IMR-90 (cell line): ENCODE results near the gene ZNF513. TPM values are rescaled to one million over a fixed set of nuclear protein-coding genes. Genes with fewer than 3 reads are reported as not detected.
A peak's percentile ranks its signal among the peaks of the same experiment; 100 is the strongest.

Source experiments
- ATAC-seq: fragments of 200-7000 bp; cut with Tn5 transposase; 2 replicates; pipeline ENCODE4 v1.9.1; 2020; ENCODE audit warnings: low read depth, mild to moderate bottlenecking, moderate library complexity
- BruUV-seq: library from RNA; stranded (reverse); fragments of 400-500 nt; replicated peaks from 2 replicates; lab custom pipeline; 2021; lab: Mats Ljungman, UMichigan
- CTCF ChIA-PET: fragments of 300-600 bp; formaldehyde crosslinking; extraction: SDS; loops from one replicate; lab custom pipeline; 2021; ENCODE audit warnings: antibody characterized with exemption; lab: Yijun Ruan, JAX
- POLR2A ChIA-PET: fragments of 300-600 bp; sonication (Branson Sonifier 250); formaldehyde crosslinking; loops from one replicate; lab custom pipeline; 2022; ENCODE audit warnings: antibody characterized with exemption; ENCODE audit not compliant: unreplicated experiment; lab: Charles Lee
- DNase-seq: peaks from one replicate; pipeline ENCODE4 v3.0.0; 2013
- H2AFZ ChIP-seq: replicated peaks from 2 replicates; pipeline ENCODE3; 2013; ENCODE audit warnings: low read length, mild to moderate bottlenecking; ENCODE audit not compliant: poor library complexity
- H2AK5ac ChIP-seq: 2 replicates; pipeline ENCODE4 v1.6.1; 2013; ENCODE audit warnings: low read depth, low read length, inconsistent platforms
- H2AK9ac ChIP-seq: replicated peaks from 2 replicates; pipeline ENCODE3; 2013; ENCODE audit warnings: mild to moderate bottlenecking, low read depth, low read length, moderate library complexity; ENCODE audit not compliant: poor library complexity
- H2BK120ac ChIP-seq: 2 replicates; pipeline ENCODE4 v1.6.1; 2013; ENCODE audit warnings: low read depth, low read length, inconsistent platforms
- H2BK15ac ChIP-seq: 3 replicates; pipeline ENCODE4 v1.6.1; 2013; ENCODE audit warnings: low read depth, low read length, inconsistent platforms
- H2BK20ac ChIP-seq: 2 replicates; pipeline ENCODE4 v1.6.1; 2013; ENCODE audit warnings: low read depth, mild to moderate bottlenecking, inconsistent platforms, low read length, moderate library complexity
- H2BK5ac ChIP-seq: 2 replicates; pipeline ENCODE4 v1.6.1; 2013; ENCODE audit warnings: mild to moderate bottlenecking, low read depth, low read length, inconsistent platforms; ENCODE audit not compliant: poor library complexity, severe bottlenecking
- H3K14ac ChIP-seq: replicated peaks from 2 replicates; pipeline ENCODE4 v1.6.1; 2013; ENCODE audit warnings: low read depth, low read length, inconsistent platforms
- H3K18ac ChIP-seq: 2 replicates; pipeline ENCODE4 v1.6.1; 2013; ENCODE audit warnings: low read depth, low read length, control low read depth
- H3K23ac ChIP-seq: 2 replicates; pipeline ENCODE4 v1.6.1; 2013; ENCODE audit warnings: low read depth, low read length, inconsistent platforms
- H3K27ac ChIP-seq: 2 replicates; pipeline ENCODE4 v1.5.1; 2013; ENCODE audit warnings: mild to moderate bottlenecking, control low read depth, low read length; ENCODE audit not compliant: insufficient read depth
- H3K27me3 ChIP-seq: 2 replicates; pipeline ENCODE4 v1.6.1; 2013; ENCODE audit warnings: low read length; ENCODE audit not compliant: control insufficient read depth, insufficient read depth
- H3K36me3 ChIP-seq: 2 replicates; pipeline ENCODE4 v1.6.1; 2013; ENCODE audit warnings: low read length, mixed read lengths; ENCODE audit not compliant: control insufficient read depth, insufficient read depth
- H3K4ac ChIP-seq: 2 replicates; pipeline ENCODE4 v1.6.1; 2013; ENCODE audit warnings: low read depth, low read length, inconsistent platforms
- H3K4me1 ChIP-seq: 2 replicates; pipeline ENCODE4 v1.6.1; 2013; ENCODE audit warnings: low read length, mixed read lengths; ENCODE audit not compliant: control insufficient read depth, insufficient read depth
- H3K4me2 ChIP-seq: 2 replicates; pipeline ENCODE4 v1.6.1; 2013; ENCODE audit warnings: low read depth, mild to moderate bottlenecking, control low read depth, low read length, moderate library complexity
- H3K4me3 ChIP-seq: 2 replicates; pipeline ENCODE4 v1.5.1; 2013; ENCODE audit warnings: low read depth, mild to moderate bottlenecking, control low read depth, low read length, moderate library complexity; ENCODE audit not compliant: insufficient read depth
- H3K56ac ChIP-seq: 2 replicates; pipeline ENCODE4 v1.6.1; 2013; ENCODE audit warnings: low read length, inconsistent platforms; ENCODE audit not compliant: insufficient read depth; ENCODE audit errors: extremely low read depth
- H3K79me1 ChIP-seq, 2 experiments: 2 replicates each; pipeline ENCODE4 v1.6.1; 2013; ENCODE audit warnings: low read length in 2 of 2, inconsistent platforms in 1 of 2, low read depth in 1 of 2
- H3K9ac ChIP-seq: 2 replicates; pipeline ENCODE4 v1.6.1; 2013; ENCODE audit warnings: low read depth, low read length, control low read depth
- H3K9me1 ChIP-seq: 2 replicates; pipeline ENCODE4 v1.6.1; 2013; ENCODE audit warnings: low read length, inconsistent platforms; ENCODE audit not compliant: insufficient read depth
- H3K9me3 ChIP-seq: 2 replicates; pipeline ENCODE4 v1.6.1; 2013; ENCODE audit warnings: low read length; ENCODE audit not compliant: control insufficient read depth, insufficient read depth
- H4K20me1 ChIP-seq: 2 replicates; pipeline ENCODE4 v1.6.1; 2013; ENCODE audit warnings: low read length, inconsistent platforms; ENCODE audit not compliant: insufficient read depth
- H4K5ac ChIP-seq: 2 replicates; pipeline ENCODE4 v1.6.1; 2013; ENCODE audit warnings: mild to moderate bottlenecking, low read depth, low read length, control low read depth
- H4K8ac ChIP-seq, 2 experiments: 2 replicates each; pipeline ENCODE4 v1.6.1; 2013; ENCODE audit warnings: low read depth in 2 of 2, low read length in 2 of 2, control low read depth in 1 of 2, inconsistent platforms in 1 of 2
- H4K91ac ChIP-seq: 2 replicates; pipeline ENCODE4 v1.6.1; 2013; ENCODE audit warnings: low read depth, low read length, inconsistent platforms; ENCODE audit not compliant: insufficient read depth
- BHLHE40 ChIP-seq: fragments of 150-350 bp; IDR thresholded peaks from 2 replicates; pipeline ENCODE4 v1.6.1; 2016; ENCODE audit warnings: mild to moderate bottlenecking, low read depth, low read length
- CEBPB ChIP-seq: IDR thresholded peaks from 2 replicates; pipeline ENCODE4 v1.6.1; 2012; ENCODE audit warnings: low read depth, low read length, improper control_type of control experiment
- CHD1 ChIP-seq: IDR thresholded peaks from 2 replicates; pipeline ENCODE4 v1.6.1; 2012; ENCODE audit warnings: low read depth, low read length, improper control_type of control experiment
- CTCF ChIP-seq: conservative IDR thresholded peaks from 2 replicates; pipeline ENCODE4 v1.5.1; 2012; ENCODE audit warnings: mild to moderate bottlenecking, low read depth, low read length, improper control_type of control experiment
- ELK1 ChIP-seq: fragments of 150-350 bp; IDR thresholded peaks from 2 replicates; pipeline ENCODE4 v1.6.1; 2016; ENCODE audit warnings: low read depth, mild to moderate bottlenecking, low read length, moderate library complexity, borderline replicate concordance
- FOS ChIP-seq: fragments of 150-350 bp; IDR thresholded peaks from 2 replicates; pipeline ENCODE4 v1.6.1; 2016; ENCODE audit warnings: low read depth, low read length
- MAFK ChIP-seq: IDR thresholded peaks from 2 replicates; pipeline ENCODE4 v1.6.1; 2012; ENCODE audit warnings: low read depth, low read length, improper control_type of control experiment
- MAZ ChIP-seq: IDR thresholded peaks from 2 replicates; pipeline ENCODE4 v1.6.1; 2012; ENCODE audit warnings: low read depth, mild to moderate bottlenecking, low read length, improper control_type of control experiment, moderate library complexity, borderline replicate concordance
- NFE2L2 ChIP-seq: fragments of 150-350 bp; IDR thresholded peaks from 2 replicates; pipeline ENCODE4 v1.6.1; 2016; ENCODE audit warnings: low read depth, mild to moderate bottlenecking, low read length
- POLR2A ChIP-seq: IDR thresholded peaks from 2 replicates; pipeline ENCODE4 v1.6.1; 2012; ENCODE audit warnings: mild to moderate bottlenecking, low read depth, low read length
- RAD21 ChIP-seq: IDR thresholded peaks from 2 replicates; pipeline ENCODE4 v1.6.1; 2012; ENCODE audit warnings: low read length, improper control_type of control experiment
- RCOR1 ChIP-seq: IDR thresholded peaks from 2 replicates; pipeline ENCODE4 v1.6.1; 2012; ENCODE audit warnings: mild to moderate bottlenecking, low read length, improper control_type of control experiment; ENCODE audit not compliant: insufficient replicate concordance
- RFX5 ChIP-seq: IDR thresholded peaks from 2 replicates; pipeline ENCODE4 v1.8.0; 2012; ENCODE audit warnings: low read depth, mild to moderate bottlenecking, low read length, moderate library complexity
- SMC3 ChIP-seq: fragments of 150-350 bp; IDR thresholded peaks from 2 replicates; pipeline ENCODE4 v1.6.1; 2016; ENCODE audit warnings: low read depth, mild to moderate bottlenecking, antibody characterized with exemption, low read length, moderate library complexity
- USF2 ChIP-seq: fragments of 150-350 bp; IDR thresholded peaks from 2 replicates; pipeline ENCODE4 v1.6.1; 2017; ENCODE audit warnings: mild to moderate bottlenecking, antibody characterized with exemption, low read length, low read depth
- WGBS, 2 experiments: methylation state at CpG; one replicate each; pipeline versions ENCODE4 v1.1.5 to v1.1.7; 2013; ENCODE audit warnings: missing lambda C conversion rate in 2 of 2; ENCODE audit not compliant: insufficient read length in 1 of 2; ENCODE audit errors: extremely low coverage in 2 of 2; 5-methylcytosine and 5-hydroxymethylcytosine counted together
- dilution Hi-C: fragments of 300-500 bp; cut with HindIII; formaldehyde crosslinking; loops from one replicate; pipeline ENCODE4 v1.14.3; 2018; ENCODE audit warnings: low sequenced_read_pairs; ENCODE audit not compliant: unreplicated experiment
- in situ Hi-C: fragments of 300-500 bp; cut with MboI; formaldehyde crosslinking; loops from 3 replicates; pipeline ENCODE4 v1.14.3; 2019; ENCODE audit warnings: low sequenced_read_pairs, inconsistent platforms, mixed read lengths
- intact Hi-C: fragments of 100-400 bp; cut with micrococcal nuclease; formaldehyde crosslinking; loops from 2 replicates; pipeline ENCODE4 v1.10.0; 2022
- polyA plus RNA-seq, 3 experiments: library from polyadenylated mRNA; depleted of rRNA; stranded (reverse); fragments of >200 nt; gene quantifications; 2 replicates each; pipeline ENCODE4 v1.2.3, GENCODE V29; 2012; ENCODE audit warnings: low replicate concordance in 1 of 3
- total RNA-seq: library from RNA; depleted of rRNA; stranded (reverse); fragments of >200 nt; gene quantifications from 2 replicates; pipeline ENCODE4 v1.2.3, GENCODE V29; 2012

ZNF513 gene
- total and polyA plus RNA-seq, 2 of the 4 experiments (the other 2 are of a cell fraction) = 3.4 to 23.7 TPM

- no peak overlapping the region for H2BK5ac ChIP-seq
- H3K23ac ChIP-seq = no peak overlapping the region
- no peak overlapping the region for H2BK20ac ChIP-seq
- H4K8ac ChIP-seq = no peak overlapping the region
- intact Hi-C loops (loop anchor here (10.0 kb wide), 1 partner anchor 224 kb away; the partner anchor contains the start of genes CCDC121 and GPN1), in situ Hi-C loops (no loop called here), dilution Hi-C loops (no loop called here)
- no peaks in the 10 kb centered on the region for H3K4me1 ChIP-seq
- H3K18ac ChIP-seq = no peak overlapping the region
- H2AFZ ChIP-seq = no peak overlapping the region
- peaks cover 44% of the 10 kb centered on the region for H4K20me1 ChIP-seq
- no peak overlapping the region for H4K5ac ChIP-seq
- no peak overlapping the region for H3K27ac ChIP-seq
- peaks cover 9 to 37% of the 10 kb centered on the region in 2 experiments for H3K79me1 ChIP-seq
- H3K9me1 ChIP-seq = no peaks in the 10 kb centered on the region
- no peak overlapping the region for H3K14ac ChIP-seq
- no peak overlapping the region for H2BK15ac ChIP-seq
- no peak overlapping the region for H3K4ac ChIP-seq
- DNase-seq = no peak
- no TSS peak for BruUV-seq
- H2BK120ac ChIP-seq = no peak overlapping the region
- H2AK5ac ChIP-seq = no peak overlapping the region
- no peaks in the 10 kb centered on the region for H3K27me3 ChIP-seq
- CTCF ChIA-PET = no interaction called here
- no peak overlapping the region for H3K9ac ChIP-seq
- peaks cover 5% of the 10 kb centered on the region; the same call in 1 of the 2 replicates for H3K36me3 ChIP-seq
- H3K4me2 ChIP-seq = no peak overlapping the region
- no peak overlapping the region for H3K56ac ChIP-seq
- no peak overlapping the region for H2AK9ac ChIP-seq
- ATAC-seq = peak; percentile 21; the same call in 1 of the 2 replicates
- POLR2A ChIA-PET = no interaction called here
- no peak overlapping the region for H3K4me3 ChIP-seq
- no CpG with 5 or more reads among the region's 2 CpGs for WGBS, 2 experiments
- H3K9me3 ChIP-seq = no peaks in the 10 kb centered on the region
- H4K91ac ChIP-seq = no peak overlapping the region
- TF ChIP-seq USF2 (no peak), BHLHE40 (no peak), CHD1 (no peak), CEBPB (no peak), CTCF (no peak), MAZ (no peak), SMC3 (no peak), POLR2A (no peak), FOS (no peak), NFE2L2 (no peak), ELK1 (no peak), MAFK (no peak), RFX5 (no peak), RCOR1 (no peak), RAD21 (no peak)
These were observed 20.0 kb upstream of the ZNF513 start for GRCh38 chr2:27400348-27401135.
